H1 (cell line): ENCODE results near the gene RAB39A. TPM values are rescaled to one million over a fixed set of nuclear protein-coding genes. Genes with fewer than 3 reads are reported as not detected.
A peak's percentile ranks its signal among the peaks of the same experiment; 100 is the strongest.

Source experiments
- BACH1 ChIP-seq: IDR thresholded peaks from 2 replicates; pipeline ENCODE4 v1.6.1; 2012; ENCODE audit warnings: low read length, improper control_type of control experiment
- CEBPB ChIP-seq: IDR thresholded peaks from 2 replicates; pipeline ENCODE4 v1.6.1; 2012; ENCODE audit warnings: low read depth, low read length
- CHD2 ChIP-seq: IDR thresholded peaks from 2 replicates; pipeline ENCODE4 v1.6.1; 2012; ENCODE audit warnings: low read length, improper control_type of control experiment
- CREB1 ChIP-seq: IDR thresholded peaks from 2 replicates; pipeline ENCODE4 v1.6.1; 2012; ENCODE audit warnings: inconsistent platforms
- EGR1 ChIP-seq: IDR thresholded peaks from 2 replicates; pipeline ENCODE4 v1.6.1; 2011; ENCODE audit warnings: low read depth, low read length, borderline replicate concordance
- GABPA ChIP-seq: IDR thresholded peaks from 2 replicates; pipeline ENCODE4 v1.6.1; 2011; ENCODE audit warnings: mild to moderate bottlenecking, low read length, moderate library complexity, borderline replicate concordance; ENCODE audit not compliant: insufficient read depth
- GTF2F1 ChIP-seq: IDR thresholded peaks from 2 replicates; pipeline ENCODE4 v1.6.1; 2012; ENCODE audit warnings: low read depth, low read length, improper control_type of control experiment, borderline replicate concordance
- HDAC2 ChIP-seq, 2 experiments: fragments of 300-600 bp in 1 of 2; sonication (generic) in 1 of 2; IDR thresholded peaks; 2 replicates each; pipeline ENCODE4 v1.6.1; 2011 to 2012; ENCODE audit warnings: low read depth in 2 of 2, low read length in 2 of 2, mild to moderate bottlenecking in 2 of 2, moderate library complexity in 2 of 2, borderline replicate concordance in 1 of 2, inconsistent platforms in 1 of 2
- JUN ChIP-seq: IDR thresholded peaks from 2 replicates; pipeline ENCODE4 v1.6.1; 2011; ENCODE audit warnings: low read depth, mild to moderate bottlenecking, improper control_type of control experiment, low read length
- KDM4A ChIP-seq: IDR thresholded peaks from one replicate; pipeline ENCODE4 v1.7.1; 2012; ENCODE audit warnings: low read depth, mild to moderate bottlenecking, moderate library complexity, low read length, inconsistent platforms; ENCODE audit not compliant: severe bottlenecking
- MAFK ChIP-seq: IDR thresholded peaks from 2 replicates; pipeline ENCODE4 v1.6.1; 2012; ENCODE audit warnings: low read depth, mild to moderate bottlenecking, improper control_type of control experiment, low read length
- NANOG ChIP-seq: IDR thresholded peaks from 2 replicates; pipeline ENCODE4 v1.6.1; 2011; ENCODE audit warnings: low read length, low read depth, mild to moderate bottlenecking, inconsistent platforms; ENCODE audit not compliant: insufficient read depth, poor library complexity, severe bottlenecking
- NRF1 ChIP-seq: IDR thresholded peaks from 2 replicates; pipeline ENCODE4 v1.6.1; 2011; ENCODE audit warnings: mild to moderate bottlenecking, low read depth, low read length, improper control_type of control experiment
- PHF8 ChIP-seq: fragments of 200-600 bp; sonication (generic); conservative IDR thresholded peaks from 2 replicates; pipeline ENCODE4 v1.7.1; 2012; ENCODE audit warnings: low read depth, mild to moderate bottlenecking, inconsistent platforms, low read length, moderate library complexity
- RFX5 ChIP-seq: IDR thresholded peaks from 2 replicates; pipeline ENCODE4 v1.6.1; 2011; ENCODE audit warnings: low read depth, low read length, improper control_type of control experiment, borderline replicate concordance
- RNF2 ChIP-seq: fragments of 200-900, 300-1000 bp; sonication (generic); IDR thresholded peaks from 2 replicates; pipeline ENCODE4 v1.7.1; 2016; ENCODE audit warnings: borderline replicate concordance, low read depth, mild to moderate bottlenecking, antibody characterized with exemption, low read length; ENCODE audit not compliant: poor library complexity, severe bottlenecking; ENCODE audit errors: missing control alignments
- RXRA ChIP-seq: IDR thresholded peaks from 2 replicates; pipeline ENCODE4 v1.6.1; 2011; ENCODE audit warnings: low read depth, mild to moderate bottlenecking, low read length, moderate library complexity; ENCODE audit not compliant: insufficient read depth
- SAP30 ChIP-seq: fragments of 300-600 bp; sonication (generic); IDR thresholded peaks from 2 replicates; pipeline ENCODE4 v1.7.1; 2012; ENCODE audit warnings: low read length, moderate library complexity, mild to moderate bottlenecking, inconsistent platforms; ENCODE audit not compliant: insufficient read depth, insufficient replicate concordance
- SIN3A ChIP-seq, 2 experiments: IDR thresholded peaks in 1 of 2; conservative IDR thresholded peaks in 1 of 2; 2 replicates each; pipeline ENCODE4 v1.6.1; 2011 to 2012; ENCODE audit warnings: low read length in 2 of 2, improper control_type of control experiment in 1 of 2, low read depth in 1 of 2, mild to moderate bottlenecking in 1 of 2
- SP2 ChIP-seq: IDR thresholded peaks from 2 replicates; pipeline ENCODE4 v1.6.1; 2012; ENCODE audit warnings: mild to moderate bottlenecking, low read length, inconsistent platforms
- TAF7 ChIP-seq: optimal IDR thresholded peaks from 2 replicates; pipeline ENCODE3; 2011; ENCODE audit warnings: low read depth, mild to moderate bottlenecking, inconsistent platforms, low read length, moderate library complexity, borderline replicate concordance
- TBP ChIP-seq: IDR thresholded peaks from 2 replicates; pipeline ENCODE4 v1.6.1; 2011; ENCODE audit warnings: low read depth, low read length, improper control_type of control experiment
- TEAD4 ChIP-seq: IDR thresholded peaks from 2 replicates; pipeline ENCODE4 v1.6.1; 2012; ENCODE audit warnings: low read depth, low read length, inconsistent platforms, mixed read lengths
- polyA plus RNA-seq, 7 experiments: library from polyadenylated mRNA; depleted of rRNA in 3 of 7; stranded (reverse) in 5 of 7; unstranded in 2 of 7; fragments of >200 nt in 5 of 7; fragments of 200-250 nt in 2 of 7; gene quantifications; 1 replicate in 5 of 7; 2 replicates in 1 of 7; 4 replicates in 1 of 7; pipeline versions ENCODE4 v1.2.1 to v1.2.3, GENCODE V29; 2011 to 2013; ENCODE audit warnings: missing spikeins in 2 of 7, mixed read lengths in 2 of 7
- total RNA-seq: library from RNA; stranded (reverse); fragmentation: NEBNext Ultra II Directional; extraction: Animal tissue kit (Norgen Biotek cat#: 25700); gene quantifications from 2 replicates; pipeline ENCODE4 v1.2.1, GENCODE V29; 2021

RAB39A gene
- total and polyA plus RNA-seq, 2 of the 8 experiments (the other 6 are each of a cell fraction or from before 2014, with no cell fraction given): 7.1 to 19.1 TPM

- TF ChIP-seq TEAD4: no peak
- peak in 1 of 2 experiments; percentile 63; a peak in 1 of 4 replicates for TF ChIP-seq SIN3A (conservative IDR thresholded peaks at IDR 0.05 in 1 of 2, IDR thresholded peaks at IDR 0.05 in 1 of 2; ENCODE audit: low read depth in 1 of 2, low read length in 2 of 2)
- no peak for TF ChIP-seq SP2
- TF ChIP-seq GTF2F1: no peak; the same call in 1 of the 2 replicates
- no peak for TF ChIP-seq NRF1
- no peak for TF ChIP-seq RFX5
- TF ChIP-seq TAF7: peak; percentile 82
- TF ChIP-seq RXRA: no peak
- peak; percentile 71; the same call in 1 of the 2 replicates for TF ChIP-seq CREB1
- TF ChIP-seq SAP30: no peak
- TF ChIP-seq RNF2: no peak
- no peak for TF ChIP-seq NANOG
- TF ChIP-seq EGR1: peak; percentile 38; the same call in 1 of the 2 replicates
- no peak for TF ChIP-seq MAFK
- peak; percentile 64 for TF ChIP-seq TBP
- TF ChIP-seq JUN: no peak
- TF ChIP-seq HDAC2 (IDR thresholded peaks at IDR 0.05; ENCODE audit: borderline replicate concordance in 1 of 2, low read depth in 2 of 2, low read length in 2 of 2): peak; percentile 30 to 95; a peak in 3 of 4 replicates
- peak; percentile 96 for TF ChIP-seq KDM4A
- TF ChIP-seq CEBPB: no peak
- TF ChIP-seq GABPA: peak; percentile 35; the same call in 1 of the 2 replicates
- TF ChIP-seq PHF8: peak; percentile 100
- peak; percentile 96 for TF ChIP-seq CHD2
- peak; percentile 89 for TF ChIP-seq BACH1
Observed at GRCh38 chr11:108008656-108009496, 80.6 kb downstream of the RAB39A start, which contains the start of gene CUL5 (continued).
